HCT116 (cell line): ENCODE results near the gene RALGPS1. TPM values are rescaled to one million over a fixed set of nuclear protein-coding genes. Genes with fewer than 3 reads are reported as not detected.

Experiments
- ATAC-seq: fragments of 200-7000 bp; cut with Tn5 transposase; 2 replicates; pipeline ENCODE4 v1.9.1; 2020; ENCODE audit warnings: mild to moderate bottlenecking, moderate library complexity
- BruUV-seq: library from RNA; stranded (reverse); fragments of 400-500 nt; replicated peaks from 2 replicates; lab custom pipeline; 2021; lab: Mats Ljungman, UMichigan
- CTCF ChIA-PET: fragments of 300-600 bp; sonication (Branson Sonifier 250); formaldehyde crosslinking; loops from one replicate; lab custom pipeline; 2021; ENCODE audit warnings: antibody characterized with exemption; lab: Charles Lee
- POLR2A ChIA-PET: fragments of 300-600, 350-600 bp; sonication (Branson Sonifier 250); formaldehyde crosslinking; loops from one replicate; lab custom pipeline; 2021; ENCODE audit warnings: antibody characterized with exemption; lab: Charles Lee
- RAD21 ChIA-PET, 2 experiments: fragments of 300-600 bp; sonication (Branson Sonifier 250); formaldehyde crosslinking; loops; one replicate each; lab custom pipeline; 2023; ENCODE audit warnings: low total read pairs in 2 of 2; ENCODE audit not compliant: uncharacterized antibody in 2 of 2, unreplicated experiment in 2 of 2, low non-redundant PET in 1 of 2; lab: Charles Lee
- DNase-seq: peaks from one replicate; pipeline ENCODE4 v3.0.0-alpha.2; 2010; ENCODE audit warnings: low read depth, low spot score
- H2AFZ ChIP-seq: fragments of 200-600 bp; shearing (Covaris generic), sonication (generic); 2 replicates; pipeline ENCODE4 v1.6.1; 2017; ENCODE audit warnings: low read depth, mixed run types, mixed read lengths, antibody characterized with exemption, low read length; ENCODE audit not compliant: poor library complexity, severe bottlenecking
- H3K27ac ChIP-seq: 2 replicates; pipeline ENCODE4 v1.5.1; 2012; ENCODE audit warnings: low read depth, low read length
- H3K27me3 ChIP-seq: fragments of 200-600 bp; sonication (generic); 2 replicates; pipeline ENCODE4 v1.6.1; 2016; ENCODE audit warnings: mixed run types, low read length, mixed read lengths; ENCODE audit not compliant: insufficient read depth
- H3K36me3 ChIP-seq, 2 experiments: fragments of 200-500 bp in 1 of 2; fragments of 200-600 bp in 1 of 2; sonication (Bioruptor generic) in 1 of 2; sonication (generic) in 1 of 2; 2 replicates each; pipeline versions ENCODE4 v1.5.1 to v1.6.1; 2014 to 2016; ENCODE audit warnings: low read length in 2 of 2, inconsistent platforms in 1 of 2, mixed read lengths in 1 of 2, mixed run types in 1 of 2; ENCODE audit not compliant: insufficient read depth in 2 of 2, control insufficient read depth in 1 of 2
- H3K4me1 ChIP-seq, 2 experiments: fragments of 200-600 bp in 1 of 2; sonication (generic) in 1 of 2; 2 replicates each; pipeline versions ENCODE4 v1.5.1 to v1.6.1; 2012 to 2017; ENCODE audit warnings: low read length in 2 of 2, inconsistent platforms in 1 of 2, mild to moderate bottlenecking in 1 of 2, mixed read lengths in 1 of 2, mixed run types in 1 of 2, moderate library complexity in 1 of 2; ENCODE audit not compliant: insufficient read depth in 2 of 2, control insufficient read depth in 1 of 2
- H3K4me2 ChIP-seq: fragments of 200-600 bp; sonication (generic); 2 replicates; pipeline ENCODE4 v1.6.1; 2017; ENCODE audit warnings: mixed run types, low read length, mixed read lengths
- H3K4me3 ChIP-seq, 2 experiments: fragments of 200-600 bp in 1 of 2; sonication (generic) in 1 of 2; replicated peaks in 1 of 2; 2 replicates each; pipeline ENCODE4 v1.5.1; 2011 to 2016; ENCODE audit warnings: low read length in 2 of 2, control low read depth in 1 of 2, low read depth in 1 of 2, mild to moderate bottlenecking in 1 of 2, mixed read lengths in 1 of 2, mixed run types in 1 of 2
- H3K79me2 ChIP-seq: fragments of 200-600 bp; sonication (generic); 2 replicates; pipeline ENCODE4 v1.6.1; 2017; ENCODE audit warnings: mild to moderate bottlenecking, mixed run types, low read length, moderate library complexity, mixed read lengths; ENCODE audit not compliant: insufficient read depth
- H3K9ac ChIP-seq: fragments of 200-600 bp; sonication (generic); 2 replicates; pipeline ENCODE4 v1.6.1; 2016; ENCODE audit warnings: low read length, mixed read lengths
- H3K9me2 ChIP-seq: fragments of 200-600 bp; sonication (generic), shearing (Covaris generic); 2 replicates; pipeline ENCODE4 v1.6.1; 2017; ENCODE audit warnings: mixed run types, mild to moderate bottlenecking, moderate library complexity; ENCODE audit not compliant: insufficient read depth
- H3K9me3 ChIP-seq, 2 experiments: fragments of 200-500 bp in 1 of 2; fragments of 200-600 bp in 1 of 2; sonication (Bioruptor generic) in 1 of 2; sonication (generic) in 1 of 2; 2 replicates each; pipeline ENCODE4 v1.6.1; 2014 to 2017; ENCODE audit warnings: low read length in 2 of 2, mixed read lengths in 2 of 2, inconsistent platforms in 1 of 2, low read depth in 1 of 2, mild to moderate bottlenecking in 1 of 2, mixed run types in 1 of 2, moderate library complexity in 1 of 2; ENCODE audit not compliant: control insufficient read depth in 1 of 2, insufficient read depth in 1 of 2
- H4K20me1 ChIP-seq: fragments of 200-600 bp; sonication (generic), shearing (Covaris generic); 2 replicates; pipeline ENCODE4 v1.6.1; 2017; ENCODE audit warnings: mixed run types, mild to moderate bottlenecking, moderate library complexity; ENCODE audit not compliant: insufficient read depth
- ATF3 ChIP-seq: IDR thresholded peaks from 2 replicates; pipeline ENCODE4 v1.6.1; 2012
- CBX3 ChIP-seq: IDR thresholded peaks from 2 replicates; pipeline ENCODE4 v1.6.1; 2012; ENCODE audit warnings: low read depth
- ELF1 ChIP-seq: IDR thresholded peaks from 2 replicates; pipeline ENCODE4 v1.6.1; 2012; ENCODE audit warnings: low read depth, borderline replicate concordance
- EZH2 ChIP-seq: fragments of 200-600 bp; sonication (generic); IDR thresholded peaks from 2 replicates; pipeline ENCODE4 v1.6.1; 2017; ENCODE audit warnings: antibody characterized with exemption, mixed run types
- EZH2phosphoT487 ChIP-seq: fragments of 200-600 bp; IDR thresholded peaks from 2 replicates; pipeline ENCODE4 v1.6.1; 2018; ENCODE audit warnings: antibody characterized with exemption, borderline replicate concordance
- FOSL1 ChIP-seq: IDR thresholded peaks from 2 replicates; pipeline ENCODE4 v1.6.1; 2012; ENCODE audit warnings: low read depth
- POLR2A ChIP-seq: IDR thresholded peaks from 2 replicates; pipeline ENCODE4 v1.7.0; 2011; ENCODE audit warnings: borderline replicate concordance; ENCODE audit not compliant: insufficient read depth, insufficient read length; ENCODE audit errors: extremely low read depth
- POLR2AphosphoS5 ChIP-seq: IDR thresholded peaks from 2 replicates; pipeline ENCODE4 v1.6.1; 2011; ENCODE audit warnings: mild to moderate bottlenecking, low read depth, low read length, moderate library complexity
- RAD21 ChIP-seq: IDR thresholded peaks from 2 replicates; pipeline ENCODE4 v1.6.1; 2012; ENCODE audit warnings: low read depth, mild to moderate bottlenecking
- REST ChIP-seq: IDR thresholded peaks from 2 replicates; pipeline ENCODE4 v1.6.1; 2012; ENCODE audit warnings: low read depth
- SIN3A ChIP-seq: IDR thresholded peaks from 2 replicates; pipeline ENCODE4 v1.6.1; 2012; ENCODE audit warnings: low read depth
- SP1 ChIP-seq: IDR thresholded peaks from 2 replicates; pipeline ENCODE4 v1.6.1; 2012; ENCODE audit warnings: low read depth
- SRF ChIP-seq: IDR thresholded peaks from 2 replicates; pipeline ENCODE4 v1.6.1; 2012; ENCODE audit warnings: low read depth
- TCF7L2 ChIP-seq: IDR thresholded peaks from 2 replicates; pipeline ENCODE4 v1.7.0; 2011; ENCODE audit warnings: borderline replicate concordance, inconsistent platforms; ENCODE audit not compliant: insufficient read depth, insufficient read length; ENCODE audit errors: extremely low read depth
- ZBTB33 ChIP-seq: IDR thresholded peaks from 2 replicates; pipeline ENCODE4 v1.6.1; 2011; ENCODE audit warnings: mild to moderate bottlenecking, low read length, moderate library complexity; ENCODE audit not compliant: insufficient replicate concordance; ENCODE audit errors: extremely low read depth
- ZNF274 ChIP-seq: fragments of 200-500 bp; sonication (Bioruptor generic); IDR thresholded peaks from 2 replicates; pipeline ENCODE4 v1.6.1; 2014; ENCODE audit warnings: mild to moderate bottlenecking, low read depth, low read length, inconsistent platforms
- intact Hi-C: fragments of 100-400 bp; cut with micrococcal nuclease; formaldehyde crosslinking; loops from 2 replicates; pipeline ENCODE4 v1.10.0; 2022
- total RNA-seq: library from RNA; stranded (reverse); gene quantifications from one replicate; pipeline ENCODE4 v1.2.1, GENCODE V29; 2021; ENCODE audit not compliant: unreplicated experiment

Gene RALGPS1
- total RNA-seq, 1 experiment from 2014 or later, result 7.6 TPM

DNA sequence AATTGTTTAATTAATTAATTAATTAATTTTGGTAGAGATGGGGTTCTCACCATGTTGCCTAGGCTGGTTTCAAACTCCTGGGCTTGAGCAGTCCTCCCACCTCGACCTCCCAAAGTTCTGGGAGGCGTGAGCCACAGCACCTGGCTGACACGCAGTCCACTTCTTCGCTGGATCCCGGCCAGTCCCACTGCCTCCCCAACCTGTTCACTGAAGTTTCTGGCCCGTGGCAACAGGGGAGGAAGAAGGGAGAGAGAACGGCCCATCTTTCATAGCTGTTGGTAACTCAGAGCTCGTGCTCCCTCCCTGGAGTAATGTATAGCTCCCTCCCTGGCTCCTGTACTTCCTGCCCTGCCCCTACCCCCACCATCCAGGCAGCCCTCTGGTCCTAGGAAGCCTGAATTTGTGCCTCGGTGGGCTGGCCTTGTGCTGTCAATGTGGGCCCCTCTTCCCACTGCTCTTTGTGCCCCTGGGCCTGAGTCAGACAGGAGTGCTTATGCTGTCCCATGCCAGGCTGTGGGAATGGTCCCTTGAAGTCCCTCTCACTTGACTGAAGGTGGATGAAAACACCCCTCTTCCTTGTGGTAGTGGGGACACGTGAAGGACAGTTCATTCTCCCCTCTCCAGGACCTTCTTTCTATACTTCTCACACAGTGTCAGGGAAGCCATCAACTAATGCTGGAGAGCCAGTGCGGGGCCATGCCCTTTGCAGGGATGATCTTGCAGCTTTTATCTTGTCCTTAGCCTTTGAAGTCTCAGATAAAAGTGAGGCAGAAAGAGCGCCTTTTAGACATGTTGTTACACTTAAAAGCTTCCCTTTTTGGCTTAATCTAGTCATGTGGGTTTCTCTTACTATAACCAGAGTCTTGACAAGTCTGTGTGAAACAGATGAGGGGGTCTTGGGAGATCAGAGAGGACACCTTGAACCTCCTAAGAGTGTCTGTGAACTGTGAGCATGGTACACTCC is 169.8 kb downstream of the RALGPS1 start:
- DNase-seq (no peak), ATAC-seq (no peak)
- Histone ChIP-seq H3K9me2 (no peaks in the 10 kb centered on the region), H3K27ac (no peak overlapping the region), H3K9me3 (no peaks in the 10 kb centered on the region), H3K36me3 (no peaks in the 10 kb centered on the region), H3K27me3 (no peaks in the 10 kb centered on the region), H3K4me2 (no peak overlapping the region), H4K20me1 (no peaks in the 10 kb centered on the region), H3K4me1 (no peaks in the 10 kb centered on the region), H3K9ac (no peak overlapping the region), H2AFZ (no peak overlapping the region), H3K4me3 (no peak overlapping the region), H3K79me2 (no peaks in the 10 kb centered on the region)
- ChIA-PET POLR2A (no interaction called here), CTCF (no interaction called here), RAD21 (no interaction called here)
- intact Hi-C loops, result no loop called here
- TF ChIP-seq SRF (no peak), POLR2AphosphoS5 (no peak), FOSL1 (no peak), EZH2phosphoT487 (no peak), SIN3A (no peak), ZBTB33 (no peak), ZNF274 (no peak), ELF1 (no peak), CBX3 (no peak), SP1 (no peak), REST (no peak), TCF7L2 (no peak), RAD21 (no peak), POLR2A (no peak), ATF3 (no peak), EZH2 (no peak)
- BruUV-seq, result no TSS peak
